SK-N-SH (cell line): ENCODE measurements around the gene GABRD.

Experiments
- EP300 ChIP-seq, 2 experiments: IDR thresholded peaks; 2 replicates each; pipeline versions ENCODE4 v1.4.0 to v1.6.1; 2012; ENCODE audit warnings: borderline replicate concordance in 1 of 2, low read depth in 1 of 2, low read length in 1 of 2
- JUND ChIP-seq: IDR thresholded peaks from 2 replicates; pipeline ENCODE4 v1.4.0; 2012
- POLR2AphosphoS5 ChIP-seq: IDR thresholded peaks from 2 replicates; pipeline ENCODE4 v1.6.1; 2012; ENCODE audit warnings: low read depth, low read length
- SIN3A ChIP-seq: IDR thresholded peaks from 2 replicates; pipeline ENCODE4 v1.6.1; 2012; ENCODE audit warnings: low read depth, mild to moderate bottlenecking, low read length, moderate library complexity, borderline replicate concordance
- TF ChIP-seq, protein P1 (sequence below): fragments of 200-600 bp; sonication (generic); IDR thresholded peaks from 2 replicates; pipeline ENCODE4 v1.6.1; 2017; ENCODE audit warnings: antibody characterized with exemption, mild to moderate bottlenecking, moderate library complexity

DNA sequence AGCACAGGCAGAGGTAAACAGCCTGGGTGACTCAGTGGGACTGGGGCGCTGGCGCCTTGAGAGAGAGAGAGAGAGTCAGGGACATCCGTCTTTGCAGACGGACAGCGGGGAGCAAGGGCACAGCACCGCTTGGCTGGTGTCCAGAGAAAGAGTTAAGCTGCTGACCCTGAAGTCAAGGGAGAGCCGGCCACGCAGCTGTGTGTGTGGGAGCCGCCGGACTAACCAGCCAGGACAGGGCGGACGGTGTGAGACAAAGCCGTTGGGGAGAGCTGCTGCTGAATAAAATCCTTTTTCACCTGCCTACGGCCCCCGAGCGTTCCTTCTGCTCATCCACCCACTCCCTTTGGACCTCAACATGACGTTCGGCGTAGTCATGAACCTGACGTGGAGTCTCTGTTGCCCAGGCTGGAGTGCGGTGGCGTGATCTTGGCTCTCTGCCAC lies 30.0 kb upstream of the GABRD start:
- TF ChIP-seq EP300 (IDR thresholded peaks at IDR 0.05; ENCODE audit: borderline replicate concordance in 1 of 2, low read depth in 1 of 2, low read length in 1 of 2): no peak
- TF ChIP-seq SIN3A: no peak
- no peak for TF ChIP-seq POLR2AphosphoS5
- TF ChIP-seq, protein P1, sequence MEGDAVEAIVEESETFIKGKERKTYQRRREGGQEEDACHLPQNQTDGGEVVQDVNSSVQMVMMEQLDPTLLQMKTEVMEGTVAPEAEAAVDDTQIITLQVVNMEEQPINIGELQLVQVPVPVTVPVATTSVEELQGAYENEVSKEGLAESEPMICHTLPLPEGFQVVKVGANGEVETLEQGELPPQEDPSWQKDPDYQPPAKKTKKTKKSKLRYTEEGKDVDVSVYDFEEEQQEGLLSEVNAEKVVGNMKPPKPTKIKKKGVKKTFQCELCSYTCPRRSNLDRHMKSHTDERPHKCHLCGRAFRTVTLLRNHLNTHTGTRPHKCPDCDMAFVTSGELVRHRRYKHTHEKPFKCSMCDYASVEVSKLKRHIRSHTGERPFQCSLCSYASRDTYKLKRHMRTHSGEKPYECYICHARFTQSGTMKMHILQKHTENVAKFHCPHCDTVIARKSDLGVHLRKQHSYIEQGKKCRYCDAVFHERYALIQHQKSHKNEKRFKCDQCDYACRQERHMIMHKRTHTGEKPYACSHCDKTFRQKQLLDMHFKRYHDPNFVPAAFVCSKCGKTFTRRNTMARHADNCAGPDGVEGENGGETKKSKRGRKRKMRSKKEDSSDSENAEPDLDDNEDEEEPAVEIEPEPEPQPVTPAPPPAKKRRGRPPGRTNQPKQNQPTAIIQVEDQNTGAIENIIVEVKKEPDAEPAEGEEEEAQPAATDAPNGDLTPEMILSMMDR: no peak
- no peak for TF ChIP-seq JUND
